GM12875 (cell line): ENCODE measurements around the gene MESD.
A peak's percentile ranks its signal among the peaks of the same experiment; 100 is the strongest.

Experiments
- H3K4me3 ChIP-seq: one replicate; pipeline ENCODE4 v1.5.1; 2011; ENCODE audit warnings: low read depth, low read length, control low read depth
- TF ChIP-seq, protein P1 (sequence below): IDR thresholded peaks from 2 replicates; pipeline ENCODE4 v1.5.1; 2011; ENCODE audit warnings: low read depth, mild to moderate bottlenecking, control low read depth, inconsistent platforms, low read length, moderate library complexity, borderline replicate concordance; ENCODE audit not compliant: insufficient read depth

MESD gene

GRCh38 chr15:81024265-81024872 lies 34.8 kb upstream of the MESD start:
- no peak overlapping the region for H3K4me3 ChIP-seq
- TF ChIP-seq, protein P1, sequence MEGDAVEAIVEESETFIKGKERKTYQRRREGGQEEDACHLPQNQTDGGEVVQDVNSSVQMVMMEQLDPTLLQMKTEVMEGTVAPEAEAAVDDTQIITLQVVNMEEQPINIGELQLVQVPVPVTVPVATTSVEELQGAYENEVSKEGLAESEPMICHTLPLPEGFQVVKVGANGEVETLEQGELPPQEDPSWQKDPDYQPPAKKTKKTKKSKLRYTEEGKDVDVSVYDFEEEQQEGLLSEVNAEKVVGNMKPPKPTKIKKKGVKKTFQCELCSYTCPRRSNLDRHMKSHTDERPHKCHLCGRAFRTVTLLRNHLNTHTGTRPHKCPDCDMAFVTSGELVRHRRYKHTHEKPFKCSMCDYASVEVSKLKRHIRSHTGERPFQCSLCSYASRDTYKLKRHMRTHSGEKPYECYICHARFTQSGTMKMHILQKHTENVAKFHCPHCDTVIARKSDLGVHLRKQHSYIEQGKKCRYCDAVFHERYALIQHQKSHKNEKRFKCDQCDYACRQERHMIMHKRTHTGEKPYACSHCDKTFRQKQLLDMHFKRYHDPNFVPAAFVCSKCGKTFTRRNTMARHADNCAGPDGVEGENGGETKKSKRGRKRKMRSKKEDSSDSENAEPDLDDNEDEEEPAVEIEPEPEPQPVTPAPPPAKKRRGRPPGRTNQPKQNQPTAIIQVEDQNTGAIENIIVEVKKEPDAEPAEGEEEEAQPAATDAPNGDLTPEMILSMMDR, result no peak

- H3K4me3 ChIP-seq, result peak overlapping the region; percentile 31
- TF ChIP-seq, protein P1, result no peak
These were observed 34.1 kb upstream of the MESD start for GRCh38 chr15:81023483-81024264.

DNA sequence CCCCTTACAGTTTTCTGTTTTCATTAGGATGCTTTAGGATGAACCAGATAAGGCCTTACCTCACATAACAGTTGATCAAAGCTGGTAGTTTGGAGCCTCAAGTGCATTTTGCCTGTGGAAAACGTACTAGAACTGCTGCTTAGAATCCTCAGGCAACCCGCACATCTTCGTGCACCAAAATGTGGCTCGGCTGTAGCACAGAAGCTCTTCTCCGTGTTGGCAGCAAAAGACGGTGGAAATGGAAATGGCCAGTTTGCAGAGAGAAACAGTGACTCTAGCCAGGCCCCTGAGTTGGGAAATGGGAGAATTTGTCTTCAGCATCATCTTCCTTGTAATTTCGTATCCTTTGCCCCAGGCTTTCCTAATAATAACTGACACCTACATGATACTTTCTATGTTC lies 31.7 kb upstream of the MESD start:
- TF ChIP-seq, protein P1, result no peak
- no peak overlapping the region for H3K4me3 ChIP-seq

DNA sequence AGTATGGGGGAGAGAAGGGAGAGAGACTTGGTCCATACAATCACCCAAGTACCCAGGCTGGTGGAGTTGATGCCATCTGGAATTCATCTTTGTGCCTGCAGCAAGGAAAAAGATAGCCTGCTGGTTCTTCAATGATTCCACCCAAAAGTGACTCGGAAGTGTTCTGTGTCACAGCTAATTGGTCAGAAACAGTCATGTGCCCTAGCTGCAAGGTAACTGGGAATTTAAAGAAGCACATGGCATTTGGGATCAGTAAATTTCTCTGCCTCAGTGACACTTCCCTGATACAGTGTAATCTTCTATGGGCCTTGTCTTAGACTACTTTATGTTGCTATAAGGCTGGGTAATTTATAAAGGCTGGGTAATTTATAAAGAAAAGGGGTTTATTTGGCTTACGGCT lies 28.6 kb upstream of the MESD start:
- TF ChIP-seq, protein P1, result no peak
- no peak overlapping the region for H3K4me3 ChIP-seq

- TF ChIP-seq, protein P1, result no peak
- H3K4me3 ChIP-seq, result no peak overlapping the region
These were observed 27.0 kb upstream of the MESD start for GRCh38 chr15:81016489-81017068.

GRCh38 chr15:81015621-81016488 lies 26.2 kb upstream of the MESD start:
- H3K4me3 ChIP-seq, result no peak overlapping the region
- TF ChIP-seq, protein P1, result no peak
